ENCODE data around the gene SEZ6L2.
A peak's percentile ranks its signal among the peaks of the same experiment; 100 is the strongest.
"Not testable (repeated sequence)": the region's sequence is repeated elsewhere in the genome, so short reads cannot be mapped to it uniquely, and the experiment has no call there.

The SEZ6L2 gene
- total RNA-seq: 0 to 0.96 (median 0.06) reads per million in 9 experiments

DNA sequence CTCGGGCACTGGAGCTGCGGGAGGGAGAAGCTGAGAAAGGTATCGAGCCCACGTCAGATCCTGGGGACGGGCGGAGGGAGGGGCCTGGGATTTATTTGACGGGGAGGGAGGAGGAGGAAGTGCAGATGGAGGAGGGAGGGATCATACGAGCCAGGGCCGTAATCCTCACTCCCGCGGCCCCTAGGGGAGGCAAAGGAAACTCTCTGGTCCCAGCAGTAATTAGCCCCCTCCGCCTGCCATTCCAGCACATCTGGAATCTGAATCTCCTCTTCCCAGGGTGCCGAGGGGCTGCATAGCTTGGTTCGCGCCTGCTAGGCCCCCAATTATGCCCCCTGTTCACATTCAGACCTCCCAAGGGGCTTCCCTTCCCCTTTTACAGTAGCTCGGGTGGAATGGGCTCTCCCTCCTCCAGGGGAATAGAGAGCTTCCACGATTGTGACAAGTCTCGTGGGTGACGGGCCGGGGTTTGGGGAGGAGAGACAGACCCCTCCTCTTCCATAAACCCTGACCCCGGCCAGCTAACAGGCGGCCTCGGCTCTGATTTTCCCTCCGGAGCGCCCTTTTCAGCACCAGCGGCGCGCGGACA lies at the start of gene SEZ6L2:
TSS of gene SEZ6L2 (minus strand) at position 35 of the 586 bp plus-strand sequence. CDS start 531 bp downstream, outside the sequence.
- peak; percentile 78 to 80 (median 79) for DNase-seq
- Mint-ChIP-seq H3K36me3 (ENCODE audit: insufficient read depth) (no peaks in the 10 kb centered on the region), H3K9me3 (no peaks in the 10 kb centered on the region), H3K4me3 (peak within 1 kb of the TSS; percentile 68 to 77), H3K4me1 (ENCODE audit: low read depth in 2 of 2) (peaks cover 4 to 6% of the 10 kb centered on the region in 2 donors), H3K27ac (no peak within 1 kb of the TSS), H3K27me3 (peaks cover 36 to 57% of the 10 kb centered on the region in 2 donors)
- no peak for ATAC-seq (replicated peaks)

DNA sequence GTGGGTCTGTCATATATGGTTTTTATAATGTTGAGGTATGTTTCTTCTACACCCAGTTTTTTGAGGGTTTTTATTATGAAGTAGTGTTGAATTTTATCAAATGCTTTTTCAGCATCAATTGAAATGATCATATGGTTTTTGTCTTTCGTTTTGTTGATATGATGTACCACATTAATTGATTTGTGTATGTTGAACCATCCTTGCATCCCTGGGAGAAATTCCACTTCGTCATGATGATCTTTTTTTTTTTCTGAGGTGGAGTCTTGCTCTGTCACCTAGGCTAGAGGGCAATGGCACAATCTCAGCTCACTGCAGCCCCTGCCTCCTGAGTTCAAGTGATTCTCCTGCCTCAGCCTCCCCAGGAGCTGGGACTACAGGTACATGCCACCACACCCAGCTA lies 48.5 kb upstream of the SEZ6L2 start:
- Mint-ChIP-seq H3K27me3 (peaks cover 12 to 26% of the 10 kb centered on the region in 2 donors), H3K36me3 (ENCODE audit: insufficient read depth) (no peaks in the 10 kb centered on the region), H3K27ac (no peak overlapping the region), H3K4me1 (ENCODE audit: low read depth in 2 of 2) (no peaks in the 10 kb centered on the region), H3K4me3 (no peak overlapping the region), H3K9me3 (peaks cover 0 to 3% of the 10 kb centered on the region in 2 donors)
- ATAC-seq (replicated peaks) (no peak), DNase-seq (no peak)

DNA sequence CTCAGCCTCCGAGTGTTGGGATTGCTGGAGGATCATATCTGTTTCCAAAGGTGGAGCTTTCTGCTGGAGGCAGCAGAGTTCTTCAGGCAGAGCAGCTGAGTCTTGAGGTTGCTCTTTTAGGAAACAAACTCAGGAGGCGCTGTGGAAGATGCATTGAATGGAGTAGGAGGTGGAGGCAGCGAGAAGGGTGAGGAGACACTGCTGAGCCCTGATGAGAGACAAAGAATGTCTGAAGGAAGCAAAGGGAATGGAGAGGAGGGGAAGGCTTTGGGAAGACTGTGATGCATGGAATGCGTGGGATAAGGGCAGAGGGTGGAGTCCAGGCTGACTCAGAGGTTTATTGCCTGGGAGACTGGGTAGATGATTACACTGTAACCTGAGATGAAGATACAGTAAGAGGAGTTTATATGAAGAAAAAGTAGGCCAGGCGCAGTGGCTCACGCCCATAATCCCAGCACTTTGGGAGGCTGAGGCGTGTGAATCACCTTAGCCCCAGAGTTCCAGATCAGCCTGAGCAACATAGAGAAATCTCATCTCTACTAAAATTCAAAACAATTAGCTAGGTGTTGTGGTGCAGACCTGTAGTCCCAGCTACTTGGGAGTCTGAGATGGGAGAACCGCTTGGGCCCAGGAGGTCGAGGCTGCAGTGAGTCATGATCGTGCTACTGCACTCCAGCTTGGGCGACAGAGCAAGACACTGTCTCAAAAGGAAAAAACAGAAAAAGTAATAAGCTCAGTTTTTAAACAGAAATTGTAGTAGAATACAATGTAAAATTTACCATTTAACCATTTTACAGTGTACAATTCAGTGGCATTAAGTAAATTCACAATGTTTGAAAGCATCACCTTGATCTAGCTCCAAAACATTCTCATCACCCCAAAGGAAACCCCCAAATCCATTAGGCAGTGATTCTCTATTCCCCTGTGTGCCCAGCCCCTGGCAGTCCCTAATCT lies 44.8 kb upstream of the SEZ6L2 start:
- peaks cover 12 to 19% of the 10 kb centered on the region in 2 donors for H3K27me3 Mint-ChIP-seq
- H3K9me3 Mint-ChIP-seq: no peaks in the 10 kb centered on the region
- DNase-seq (no peak), ATAC-seq (replicated peaks) (no peak)
- no peak overlapping the region for H3K4me3 Mint-ChIP-seq
- no peaks in the 10 kb centered on the region for H3K4me1 Mint-ChIP-seq (ENCODE audit: low read depth in 2 of 2)
- no peak overlapping the region for H3K27ac Mint-ChIP-seq
- no peaks in the 10 kb centered on the region for H3K36me3 Mint-ChIP-seq (ENCODE audit: insufficient read depth)

DNA sequence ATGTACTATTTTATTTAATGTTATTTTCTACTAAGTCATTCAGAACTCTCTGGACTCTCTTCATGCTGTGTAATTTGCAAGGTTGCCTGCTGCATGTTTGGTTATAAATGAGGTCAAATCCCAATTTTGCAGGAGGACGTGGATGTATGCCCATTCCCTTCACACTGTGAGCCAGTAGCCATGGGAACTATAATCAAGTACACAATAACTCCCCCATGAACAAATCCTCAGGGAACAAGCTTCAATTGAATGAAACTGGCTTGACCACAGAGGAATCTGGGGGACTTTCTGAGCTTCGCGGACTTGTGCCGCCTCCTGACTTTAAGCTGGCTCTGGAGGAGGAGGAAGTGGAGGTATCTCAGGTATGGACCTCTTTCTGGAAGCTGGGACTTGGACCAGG lies 41.3 kb upstream of the SEZ6L2 start:
- no peaks in the 10 kb centered on the region for H3K9me3 Mint-ChIP-seq
- H3K27ac Mint-ChIP-seq: no peak overlapping the region
- H3K36me3 Mint-ChIP-seq (ENCODE audit: insufficient read depth): no peaks in the 10 kb centered on the region
- no peaks in the 10 kb centered on the region for H3K4me1 Mint-ChIP-seq (ENCODE audit: low read depth in 2 of 2)
- ATAC-seq (replicated peaks) (no peak), DNase-seq (no peak)
- peaks cover 12 to 40% of the 10 kb centered on the region in 2 donors for H3K27me3 Mint-ChIP-seq
- no peak overlapping the region for H3K4me3 Mint-ChIP-seq

DNA sequence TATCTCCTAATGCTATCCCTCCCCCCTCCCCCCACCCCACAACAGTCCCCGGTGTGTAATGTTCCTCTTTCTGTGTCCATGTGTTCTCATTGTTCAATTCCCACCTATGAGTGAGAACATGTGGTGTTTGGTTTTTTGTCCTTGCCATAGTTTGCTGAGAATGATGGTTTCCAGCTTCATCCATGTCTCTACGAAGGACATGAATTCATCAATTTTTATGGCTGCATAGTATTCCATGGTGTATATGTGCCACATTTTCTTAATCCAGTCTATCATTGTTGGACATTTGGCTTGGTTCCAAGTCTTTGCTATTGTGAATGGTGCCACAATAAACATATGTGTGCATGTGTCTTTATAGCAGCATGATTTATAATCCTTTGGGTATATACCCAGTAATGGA lies 32.4 kb upstream of the SEZ6L2 start:
- not testable (repeated sequence) for H3K36me3 Mint-ChIP-seq (ENCODE audit: insufficient read depth); H3K9me3 Mint-ChIP-seq; H3K4me1 Mint-ChIP-seq (ENCODE audit: low read depth in 2 of 2); H3K27ac Mint-ChIP-seq; H3K4me3 Mint-ChIP-seq; DNase-seq; ATAC-seq (replicated peaks)
- peaks cover 0 to 24% of the 10 kb centered on the region in 2 donors for H3K27me3 Mint-ChIP-seq

DNA sequence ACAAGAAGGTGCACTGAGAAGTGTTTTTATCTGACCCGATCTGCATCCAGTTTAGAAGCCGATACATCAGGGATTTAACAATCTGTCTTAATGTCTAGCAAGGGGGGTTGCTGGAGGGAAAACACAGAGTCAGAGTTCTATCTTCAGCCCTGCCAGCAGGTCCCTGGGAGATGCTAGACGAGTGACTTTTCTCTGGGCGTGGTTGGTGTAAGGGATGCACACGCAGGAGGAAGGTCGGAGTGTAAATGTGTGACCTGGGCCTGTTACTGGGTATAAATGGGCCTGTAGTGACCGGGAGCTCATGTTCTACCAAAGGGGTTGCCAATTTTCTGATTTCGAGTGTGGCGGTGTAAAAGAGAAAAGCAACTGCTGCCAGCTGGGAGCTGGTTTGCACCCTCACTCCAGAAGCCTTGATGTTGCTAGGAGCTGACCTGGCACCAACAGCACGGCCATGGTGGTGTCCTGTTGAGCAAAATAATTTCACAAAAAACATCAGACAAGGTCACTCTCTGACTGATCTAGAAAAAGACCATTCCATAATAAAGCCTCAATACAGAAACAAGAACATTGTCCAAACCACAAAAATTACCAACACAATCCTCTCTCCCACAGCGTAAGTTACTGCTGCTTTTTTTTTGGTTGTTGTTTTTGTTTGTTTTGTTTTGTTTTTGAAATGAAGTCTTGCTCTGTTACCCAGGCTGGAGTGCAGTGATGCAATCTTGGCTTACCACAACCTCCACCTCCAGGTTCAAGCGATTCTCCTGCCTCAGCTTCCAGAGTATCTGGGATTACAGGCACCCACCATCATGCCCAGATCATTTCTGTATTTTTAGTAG lies 27.9 kb upstream of the SEZ6L2 start:
- no peak for DNase-seq
- Mint-ChIP-seq H3K27ac (peak overlapping the region; percentile 93 to 98), H3K4me1 (ENCODE audit: low read depth in 2 of 2) (peaks cover 22 to 39% of the 10 kb centered on the region in 2 donors), H3K9me3 (no peaks in the 10 kb centered on the region), H3K36me3 (ENCODE audit: insufficient read depth) (peaks cover 29% of the 10 kb centered on the region), H3K4me3 (peak overlapping the region; percentile 91 to 96), H3K27me3 (no peaks in the 10 kb centered on the region)
- ATAC-seq (replicated peaks): no peak

DNA sequence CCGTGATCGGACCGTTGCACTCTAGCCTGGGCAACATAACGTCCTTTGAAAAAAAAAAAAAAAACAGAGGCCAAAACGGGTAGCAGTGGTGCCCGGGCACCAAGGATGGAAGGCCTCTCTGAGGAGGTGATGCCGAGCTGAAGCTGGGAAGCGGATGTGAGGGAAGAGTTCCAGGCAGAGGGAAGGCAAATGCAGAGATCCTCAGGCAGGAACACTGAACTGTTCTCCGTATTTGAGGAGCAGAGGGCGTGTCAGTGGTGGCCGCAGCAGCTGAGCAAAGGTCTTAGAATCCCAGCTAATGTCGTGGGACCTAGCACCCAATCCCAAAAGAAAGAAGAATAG lies 27.3 kb upstream of the SEZ6L2 start:
- Mint-ChIP-seq H3K36me3 (ENCODE audit: insufficient read depth) (peaks cover 34% of the 10 kb centered on the region), H3K4me3 (peak overlapping the region; percentile 91 to 96), H3K27ac (peak overlapping the region; percentile 93 to 98), H3K9me3 (no peaks in the 10 kb centered on the region), H3K4me1 (ENCODE audit: low read depth in 2 of 2) (peaks cover 22 to 40% of the 10 kb centered on the region in 2 donors), H3K27me3 (no peaks in the 10 kb centered on the region)
- DNase-seq (no peak), ATAC-seq (replicated peaks) (no peak)

DNA sequence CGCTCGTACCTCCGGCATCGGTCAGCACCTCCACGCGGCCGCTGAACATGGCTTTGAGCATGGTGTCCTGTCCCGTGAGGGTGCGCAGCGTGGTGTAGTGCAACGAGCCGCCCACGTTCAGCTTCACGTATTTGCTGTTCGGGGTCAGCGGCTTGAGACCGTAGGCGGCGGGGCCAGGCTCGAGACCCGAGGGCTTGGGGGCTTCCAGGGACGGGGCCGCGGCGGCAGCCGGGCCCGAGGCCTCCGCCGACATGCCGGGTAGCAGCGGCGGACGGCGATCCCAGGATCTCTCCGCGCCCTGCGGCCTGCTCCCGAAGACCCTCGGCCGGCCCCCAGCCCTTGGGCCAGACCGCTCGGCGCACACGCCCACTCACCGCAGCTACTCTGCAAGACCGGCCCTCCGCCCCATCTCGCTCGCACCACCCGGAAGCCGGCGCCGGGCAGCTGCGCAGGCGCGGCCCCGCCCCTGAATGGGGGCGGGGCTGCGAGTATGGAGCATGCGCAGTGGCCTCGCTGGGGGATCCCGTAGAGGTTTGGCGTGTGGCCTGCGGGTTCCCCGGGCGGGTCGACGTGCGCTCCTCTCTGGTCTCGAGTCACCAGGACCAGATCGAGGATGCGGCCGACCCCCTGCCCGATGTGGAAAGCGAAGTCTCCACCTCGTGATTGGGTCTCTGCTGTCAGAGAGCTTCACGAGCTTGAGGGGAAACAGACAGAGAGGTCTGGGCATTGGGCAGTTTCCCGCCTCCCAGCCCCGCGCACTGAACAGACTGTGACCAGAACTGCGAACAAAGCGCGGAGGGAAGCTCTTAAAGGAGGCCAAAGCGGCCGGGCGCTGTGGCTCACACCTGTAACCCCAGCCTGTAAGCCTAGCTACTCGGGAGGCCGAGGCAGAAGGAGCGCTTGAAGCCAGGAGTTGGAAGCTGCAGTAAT lies 26.7 kb upstream of the SEZ6L2 start, which contains the start of gene KCTD13:
TSS of gene KCTD13 (minus strand) at position 446 of the 930 bp plus-strand sequence. CDS start at position 253, 193 bp downstream.
- peaks cover 23 to 43% of the 10 kb centered on the region in 2 donors for H3K4me1 Mint-ChIP-seq (ENCODE audit: low read depth in 2 of 2)
- no peaks in the 10 kb centered on the region for H3K27me3 Mint-ChIP-seq
- peak; percentile 82 to 94 (median 94) for DNase-seq
- ATAC-seq (replicated peaks): peak; percentile 89
- no peaks in the 10 kb centered on the region for H3K9me3 Mint-ChIP-seq
- peak within 1 kb of the TSS; percentile 91 to 96 for H3K4me3 Mint-ChIP-seq
- peaks cover 37% of the 10 kb centered on the region for H3K36me3 Mint-ChIP-seq (ENCODE audit: insufficient read depth)
- H3K27ac Mint-ChIP-seq: peak within 1 kb of the TSS; percentile 93 to 98

DNA sequence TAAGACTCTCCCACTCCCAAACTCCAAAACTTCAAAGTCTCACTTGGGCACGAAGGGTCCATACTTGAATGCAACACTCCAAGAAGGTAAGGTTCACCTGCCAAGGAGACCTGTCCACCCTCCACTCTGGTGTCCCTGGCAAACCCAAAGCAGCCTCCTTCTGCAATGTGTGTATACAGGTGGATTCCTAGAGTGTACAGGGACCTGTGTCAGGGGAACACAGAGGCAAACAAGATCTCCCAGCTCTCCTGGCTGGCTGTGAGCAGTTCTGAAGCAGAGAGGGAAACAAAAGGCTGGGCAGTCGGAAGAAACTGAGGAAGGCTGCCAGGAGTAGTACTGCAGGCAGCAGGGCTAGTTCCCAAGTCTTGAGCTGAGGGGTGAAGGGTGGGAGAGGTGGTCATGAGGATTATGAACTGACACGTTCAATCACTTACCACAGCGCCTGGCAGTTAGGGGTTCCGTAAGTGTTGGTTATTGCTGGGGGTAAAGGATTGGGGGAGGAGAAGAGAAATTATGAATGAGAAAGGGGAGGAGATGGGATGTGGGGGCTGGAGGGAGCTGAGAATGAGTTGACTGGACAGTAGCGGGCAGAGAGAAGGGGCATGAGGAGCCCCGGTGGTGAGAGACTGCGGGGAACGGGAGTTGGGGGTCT lies 25.9 kb upstream of the SEZ6L2 start:
- ATAC-seq (replicated peaks): no peak
- Mint-ChIP-seq H3K27me3 (no peaks in the 10 kb centered on the region), H3K4me3 (peak overlapping the region; percentile 91 to 96), H3K4me1 (ENCODE audit: low read depth in 2 of 2) (peaks cover 30 to 52% of the 10 kb centered on the region in 2 donors), H3K27ac (peak overlapping the region; percentile 91 to 93), H3K9me3 (no peaks in the 10 kb centered on the region), H3K36me3 (ENCODE audit: insufficient read depth) (peaks cover 42% of the 10 kb centered on the region)
- DNase-seq: no peak

DNA sequence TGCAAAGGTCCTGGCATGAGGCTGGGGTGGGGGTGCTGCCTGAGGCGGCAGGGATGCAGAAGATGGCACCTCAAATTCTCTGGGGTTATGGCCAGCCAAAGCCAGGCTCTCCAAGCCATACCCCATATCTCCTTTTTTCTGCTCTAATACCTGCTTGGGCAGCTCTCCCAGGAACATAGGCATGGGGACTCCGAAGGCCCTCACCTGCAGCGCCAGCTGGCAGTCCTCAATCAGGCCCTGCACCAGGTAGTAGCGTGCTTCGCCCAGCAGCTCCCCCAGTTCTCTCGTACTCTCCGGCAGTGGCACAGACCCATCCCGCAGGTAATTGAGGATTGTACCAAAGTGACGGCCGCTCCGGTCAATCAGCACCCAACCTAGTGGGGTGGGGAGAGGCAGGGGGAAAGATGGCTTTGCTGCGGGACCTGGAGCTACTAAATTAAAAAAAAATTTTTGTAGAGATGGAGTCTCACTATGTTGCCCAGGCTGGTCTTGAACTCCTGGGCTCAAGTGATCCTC lies 23.7 kb upstream of the SEZ6L2 start:
- no peak overlapping the region for H3K27ac Mint-ChIP-seq
- H3K4me1 Mint-ChIP-seq (ENCODE audit: low read depth in 2 of 2): peaks cover 30 to 52% of the 10 kb centered on the region in 2 donors
- ATAC-seq (replicated peaks) (no peak), DNase-seq (no peak)
- no peaks in the 10 kb centered on the region for H3K9me3 Mint-ChIP-seq
- peak overlapping the region in 1 of 2 donors; percentile 91 for H3K4me3 Mint-ChIP-seq
- H3K36me3 Mint-ChIP-seq (ENCODE audit: insufficient read depth): peaks cover 61% of the 10 kb centered on the region
- H3K27me3 Mint-ChIP-seq: no peaks in the 10 kb centered on the region

DNA sequence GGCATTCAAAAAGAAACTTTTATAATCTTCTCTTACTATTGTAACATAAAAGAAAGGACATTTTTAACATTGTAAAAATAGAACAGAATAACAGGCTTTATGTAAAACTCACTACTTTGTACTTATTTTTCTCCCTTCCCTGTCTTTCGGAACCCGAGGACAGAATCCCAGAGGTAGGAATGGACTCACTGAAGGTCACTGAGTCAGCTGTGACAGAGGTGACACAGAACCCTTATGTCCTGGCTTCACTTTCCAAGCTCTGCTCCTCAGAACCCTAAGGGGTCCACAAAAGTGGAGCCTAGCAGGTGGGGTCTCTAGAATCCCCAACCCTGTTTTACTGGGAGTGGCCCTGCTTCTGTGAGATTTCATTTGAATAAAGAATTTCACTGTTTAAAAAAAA lies 23.0 kb upstream of the SEZ6L2 start:
- H3K4me1 Mint-ChIP-seq (ENCODE audit: low read depth in 2 of 2): peaks cover 29 to 52% of the 10 kb centered on the region in 2 donors

DNA sequence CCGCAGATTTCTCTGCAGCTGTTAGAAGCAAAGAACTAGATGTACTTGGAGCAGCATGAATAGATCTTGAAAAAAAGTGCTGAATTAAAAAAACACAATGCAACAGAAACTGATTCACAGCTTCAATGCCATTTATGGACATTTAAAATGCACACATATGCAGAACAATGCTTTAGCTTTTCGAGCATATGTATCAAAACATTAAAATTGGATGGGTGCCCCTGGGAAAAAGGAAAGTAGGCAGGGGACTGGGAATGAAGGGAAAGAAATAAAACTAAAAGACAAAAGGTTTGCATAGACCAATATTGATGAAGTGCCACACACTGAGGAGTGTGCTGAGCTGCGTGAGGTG lies 21.7 kb upstream of the SEZ6L2 start:
- H3K36me3 Mint-ChIP-seq (ENCODE audit: insufficient read depth): peaks cover 61% of the 10 kb centered on the region
- H3K4me1 Mint-ChIP-seq (ENCODE audit: low read depth in 2 of 2): peaks cover 21 to 47% of the 10 kb centered on the region in 2 donors
- no peak overlapping the region for H3K4me3 Mint-ChIP-seq
- H3K27ac Mint-ChIP-seq: no peak overlapping the region
- DNase-seq (no peak), ATAC-seq (replicated peaks) (no peak)
- H3K27me3 Mint-ChIP-seq: no peaks in the 10 kb centered on the region
- no peaks in the 10 kb centered on the region for H3K9me3 Mint-ChIP-seq

More for the DNA sequence above, 23.0 kb upstream of the SEZ6L2 start:
- no peak for ATAC-seq (replicated peaks)
- H3K36me3 Mint-ChIP-seq (ENCODE audit: insufficient read depth): peaks cover 67% of the 10 kb centered on the region
- H3K9me3 Mint-ChIP-seq: no peaks in the 10 kb centered on the region
- no peak overlapping the region for H3K27ac Mint-ChIP-seq
- H3K27me3 Mint-ChIP-seq: no peaks in the 10 kb centered on the region
- DNase-seq: no peak
- H3K4me3 Mint-ChIP-seq: no peak overlapping the region
